Astrocyte (in vitro differentiated cells and primary cell): ENCODE data around the gene FADS2. TPM values are rescaled to one million over a fixed set of nuclear protein-coding genes. Genes with fewer than 3 reads are reported as not detected.

Experiments
- DNase-seq: peaks from one replicate; pipeline ENCODE4 v3.0.0-alpha.2; 2010; ENCODE audit warnings: low read depth
- FAIRE-seq: peaks from 2 replicates; lab custom pipeline; 2011; peaks lifted over from hg19 to GRCh38; lab: Jason Lieb, UNC
- H2AFZ ChIP-seq: 2 replicates; pipeline ENCODE4 v1.6.0; 2012; ENCODE audit warnings: low read depth, low read length, inconsistent platforms
- H3K27ac ChIP-seq: 2 replicates; pipeline ENCODE4 v1.5.1; 2011; ENCODE audit warnings: low read depth, low read length, inconsistent platforms
- H3K27me3 ChIP-seq: 2 replicates; pipeline ENCODE4 v1.6.0; 2011; ENCODE audit warnings: low read length, inconsistent platforms; ENCODE audit not compliant: insufficient read depth
- H3K36me3 ChIP-seq: 2 replicates; pipeline ENCODE4 v1.5.1; 2011; ENCODE audit warnings: low read length, inconsistent platforms; ENCODE audit not compliant: insufficient read depth
- H3K4me1 ChIP-seq: 2 replicates; pipeline ENCODE4 v1.5.1; 2011; ENCODE audit warnings: low read length, inconsistent platforms; ENCODE audit not compliant: insufficient read depth
- H3K4me2 ChIP-seq: 2 replicates; pipeline ENCODE4 v1.6.0; 2012; ENCODE audit warnings: low read length, inconsistent platforms
- H3K4me3 ChIP-seq: 2 replicates; pipeline ENCODE4 v1.5.1; 2011; ENCODE audit warnings: low read depth, mild to moderate bottlenecking, low read length, inconsistent platforms; ENCODE audit not compliant: insufficient read depth
- H3K79me2 ChIP-seq: 2 replicates; pipeline ENCODE4 v1.6.0; 2012; ENCODE audit warnings: mild to moderate bottlenecking, low read length, inconsistent platforms; ENCODE audit not compliant: insufficient read depth
- H3K9ac ChIP-seq: 2 replicates; pipeline ENCODE4 v1.6.0; 2012; ENCODE audit warnings: mild to moderate bottlenecking, low read length, inconsistent platforms
- H3K9me3 ChIP-seq: 2 replicates; pipeline ENCODE4 v1.5.1; 2012; ENCODE audit warnings: low read depth, mild to moderate bottlenecking, low read length, inconsistent platforms; ENCODE audit not compliant: insufficient read depth
- H4K20me1 ChIP-seq: 2 replicates; pipeline ENCODE4 v1.6.0; 2012; ENCODE audit warnings: low read length, inconsistent platforms; ENCODE audit not compliant: insufficient read depth
- H3K27ac Mint-ChIP-seq: one replicate; pipeline ENCODE4 v1.8.0; 2021; ENCODE audit warnings: mild to moderate bottlenecking, mixed read lengths; ENCODE audit not compliant: unreplicated experiment
- H3K27me3 Mint-ChIP-seq: one replicate; pipeline ENCODE4 v1.8.0; 2021; ENCODE audit warnings: low read depth, mixed read lengths; ENCODE audit not compliant: unreplicated experiment
- H3K36me3 Mint-ChIP-seq: one replicate; pipeline ENCODE4 v1.8.0; 2021; ENCODE audit warnings: low read depth, mixed read lengths; ENCODE audit not compliant: unreplicated experiment
- H3K4me1 Mint-ChIP-seq: one replicate; pipeline ENCODE4 v1.8.0; 2021; ENCODE audit warnings: low read depth, mixed read lengths; ENCODE audit not compliant: unreplicated experiment
- H3K4me3 Mint-ChIP-seq: one replicate; pipeline ENCODE4 v1.8.0; 2021; ENCODE audit warnings: mild to moderate bottlenecking, moderate library complexity, mixed read lengths; ENCODE audit not compliant: unreplicated experiment
- H3K9me3 Mint-ChIP-seq: one replicate; pipeline ENCODE4 v1.8.0; 2021; ENCODE audit warnings: mild to moderate bottlenecking, mixed read lengths; ENCODE audit not compliant: unreplicated experiment
- EZH2 ChIP-seq: IDR thresholded peaks from 2 replicates; pipeline ENCODE4 v1.6.1; 2012; ENCODE audit warnings: mild to moderate bottlenecking, low read length, inconsistent platforms; ENCODE audit not compliant: insufficient read depth
- total RNA-seq: library from RNA; stranded (reverse); gene quantifications from 2 replicates; pipeline ENCODE4 v1.2.1, GENCODE V29; 2021
- TF ChIP-seq, protein P1 (sequence below): IDR thresholded peaks from 2 replicates; pipeline ENCODE4 v1.5.1; 2011; ENCODE audit warnings: low read depth, mild to moderate bottlenecking, inconsistent platforms, low read length, moderate library complexity; ENCODE audit not compliant: insufficient read depth

The FADS2 gene
- total RNA-seq, 1 donor from 2014 or later = 287 TPM

DNA sequence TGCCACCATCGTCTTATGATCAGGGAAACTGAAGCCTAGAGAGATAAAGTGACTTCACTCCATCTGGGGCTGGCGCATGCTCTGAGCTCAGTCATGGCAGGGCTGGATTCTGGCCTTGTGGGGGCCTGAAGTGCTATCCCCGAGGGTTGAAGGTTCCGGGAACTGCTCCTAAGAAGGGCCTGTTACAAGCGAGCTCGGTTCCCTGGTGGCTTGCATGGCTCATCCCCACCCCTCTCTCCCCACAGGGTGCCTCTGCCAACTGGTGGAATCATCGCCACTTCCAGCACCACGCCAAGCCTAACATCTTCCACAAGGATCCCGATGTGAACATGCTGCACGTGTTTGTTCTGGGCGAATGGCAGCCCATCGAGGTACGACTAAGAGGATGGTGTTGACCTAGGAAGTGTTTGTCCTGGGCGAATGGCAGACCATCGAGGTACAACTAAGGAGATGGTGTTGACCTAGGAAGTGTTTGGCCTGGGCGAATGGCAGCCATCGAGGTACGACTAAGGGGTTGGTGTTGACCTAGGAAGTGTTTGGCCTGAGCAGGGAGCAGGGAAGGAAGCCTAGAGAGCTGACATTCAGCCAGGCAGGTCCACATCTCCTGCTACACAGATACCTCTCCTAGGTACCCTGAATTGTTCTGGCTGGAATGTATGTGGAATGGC lies 19.9 kb downstream of the FADS2 start:
- TF ChIP-seq EZH2 = no peak
- TF ChIP-seq, protein P1, sequence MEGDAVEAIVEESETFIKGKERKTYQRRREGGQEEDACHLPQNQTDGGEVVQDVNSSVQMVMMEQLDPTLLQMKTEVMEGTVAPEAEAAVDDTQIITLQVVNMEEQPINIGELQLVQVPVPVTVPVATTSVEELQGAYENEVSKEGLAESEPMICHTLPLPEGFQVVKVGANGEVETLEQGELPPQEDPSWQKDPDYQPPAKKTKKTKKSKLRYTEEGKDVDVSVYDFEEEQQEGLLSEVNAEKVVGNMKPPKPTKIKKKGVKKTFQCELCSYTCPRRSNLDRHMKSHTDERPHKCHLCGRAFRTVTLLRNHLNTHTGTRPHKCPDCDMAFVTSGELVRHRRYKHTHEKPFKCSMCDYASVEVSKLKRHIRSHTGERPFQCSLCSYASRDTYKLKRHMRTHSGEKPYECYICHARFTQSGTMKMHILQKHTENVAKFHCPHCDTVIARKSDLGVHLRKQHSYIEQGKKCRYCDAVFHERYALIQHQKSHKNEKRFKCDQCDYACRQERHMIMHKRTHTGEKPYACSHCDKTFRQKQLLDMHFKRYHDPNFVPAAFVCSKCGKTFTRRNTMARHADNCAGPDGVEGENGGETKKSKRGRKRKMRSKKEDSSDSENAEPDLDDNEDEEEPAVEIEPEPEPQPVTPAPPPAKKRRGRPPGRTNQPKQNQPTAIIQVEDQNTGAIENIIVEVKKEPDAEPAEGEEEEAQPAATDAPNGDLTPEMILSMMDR = no peak
- Mint-ChIP-seq H3K27ac (no peak overlapping the region), H3K4me1 (no peaks in the 10 kb centered on the region), H3K4me3 (no peak overlapping the region), H3K9me3 (no peaks in the 10 kb centered on the region), H3K27me3 (no peaks in the 10 kb centered on the region), H3K36me3 (peaks cover 14% of the 10 kb centered on the region)
- Histone ChIP-seq H3K9me3 (no peaks in the 10 kb centered on the region), H3K27me3 (no peaks in the 10 kb centered on the region), H4K20me1 (peaks cover 46% of the 10 kb centered on the region), H2AFZ (no peak overlapping the region), H3K9ac (no peak overlapping the region), H3K4me2 (no peak overlapping the region), H3K79me2 (no peaks in the 10 kb centered on the region), H3K27ac (no peak overlapping the region), H3K36me3 (peaks cover 46% of the 10 kb centered on the region), H3K4me1 (no peaks in the 10 kb centered on the region), H3K4me3 (no peak overlapping the region)
- DNase-seq = no peak
- FAIRE-seq = no peak

DNA sequence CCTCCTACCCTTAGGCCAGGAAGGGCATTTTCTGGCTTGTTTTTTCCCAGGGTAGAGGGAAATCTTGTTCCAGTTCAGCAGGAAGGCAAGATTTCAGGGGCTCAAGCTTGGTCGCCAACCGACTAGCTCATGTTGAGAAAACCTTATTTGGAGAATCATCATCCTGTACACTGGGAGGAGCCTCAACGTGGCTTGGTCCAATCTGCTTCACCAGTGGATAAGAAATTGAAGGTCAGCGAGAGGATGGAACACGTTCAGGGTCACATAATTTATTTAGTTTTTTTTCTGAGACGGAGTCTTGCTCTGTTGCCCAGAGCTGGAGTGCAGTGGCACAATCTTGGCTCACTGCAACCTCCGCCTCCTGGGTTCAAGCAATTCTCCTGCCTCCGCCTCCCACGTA lies 20.5 kb downstream of the FADS2 start:
- H3K9me3 Mint-ChIP-seq = no peaks in the 10 kb centered on the region

DNA sequence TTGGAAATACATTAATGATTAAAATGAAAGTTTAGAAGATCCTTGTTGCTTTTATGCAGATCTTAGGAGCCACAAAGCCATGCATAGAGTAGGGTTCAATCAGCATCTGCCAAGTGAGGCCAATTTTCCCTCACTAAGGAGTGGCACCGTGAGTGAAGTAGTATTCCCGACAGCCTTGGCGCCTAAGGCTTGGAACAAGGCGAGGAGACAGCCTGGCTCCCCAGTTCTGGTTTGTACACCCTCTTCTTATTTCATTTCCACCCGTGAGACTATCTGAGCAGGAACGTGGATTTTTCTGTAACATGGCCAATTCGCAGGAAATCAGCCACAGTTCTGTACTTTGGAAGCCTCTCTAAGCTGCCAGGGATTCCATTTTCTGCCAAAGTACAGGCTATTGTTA lies 22.6 kb downstream of the FADS2 start:
- Histone ChIP-seq H3K27ac (no peak overlapping the region), H3K36me3 (peaks cover 55% of the 10 kb centered on the region), H3K4me3 (no peak overlapping the region), H3K4me1 (no peaks in the 10 kb centered on the region), H3K27me3 (no peaks in the 10 kb centered on the region), H4K20me1 (peaks cover 67% of the 10 kb centered on the region), H3K9ac (no peak overlapping the region), H3K4me2 (no peak overlapping the region), H3K9me3 (no peaks in the 10 kb centered on the region), H2AFZ (no peak overlapping the region), H3K79me2 (no peaks in the 10 kb centered on the region)
- FAIRE-seq (no peak), DNase-seq (no peak)
- TF ChIP-seq, protein P1 = no peak
- TF ChIP-seq EZH2 = no peak
- no peaks in the 10 kb centered on the region for H3K4me1 Mint-ChIP-seq
- no peak overlapping the region for H3K4me3 Mint-ChIP-seq
- H3K9me3 Mint-ChIP-seq = no peaks in the 10 kb centered on the region
- peaks cover 19% of the 10 kb centered on the region for H3K36me3 Mint-ChIP-seq
- H3K27ac Mint-ChIP-seq = no peak overlapping the region
- no peaks in the 10 kb centered on the region for H3K27me3 Mint-ChIP-seq

More for the DNA sequence above, 20.5 kb downstream of the FADS2 start:
- Mint-ChIP-seq H3K27ac (no peak overlapping the region), H3K36me3 (peaks cover 16% of the 10 kb centered on the region), H3K4me3 (no peak overlapping the region), H3K4me1 (no peaks in the 10 kb centered on the region), H3K27me3 (no peaks in the 10 kb centered on the region)
- no peak overlapping the region for H3K9ac ChIP-seq
- no peak overlapping the region for H3K4me3 ChIP-seq
- H3K79me2 ChIP-seq = no peaks in the 10 kb centered on the region
- H2AFZ ChIP-seq = no peak overlapping the region
- H3K27ac ChIP-seq = no peak overlapping the region
- peaks cover 46% of the 10 kb centered on the region for H4K20me1 ChIP-seq
- no peaks in the 10 kb centered on the region for H3K9me3 ChIP-seq
- H3K4me2 ChIP-seq = no peak overlapping the region
- H3K4me1 ChIP-seq = no peaks in the 10 kb centered on the region
- FAIRE-seq (no peak), DNase-seq (no peak)
- H3K27me3 ChIP-seq = no peaks in the 10 kb centered on the region
- TF ChIP-seq, protein P1 = no peak
- TF ChIP-seq EZH2 = no peak
- peaks cover 48% of the 10 kb centered on the region for H3K36me3 ChIP-seq
